GM19328 (cell line): ENCODE measurements around the gene SPATC1L.

Experiments
- ATAC-seq: cut with Tn5 transposase; IDR thresholded peaks from one replicate; pipeline ENCODE4 v1.9.1; 2021; ENCODE audit warnings: mild to moderate bottlenecking, moderate library complexity; ENCODE audit not compliant: unreplicated experiment

The SPATC1L gene

DNA sequence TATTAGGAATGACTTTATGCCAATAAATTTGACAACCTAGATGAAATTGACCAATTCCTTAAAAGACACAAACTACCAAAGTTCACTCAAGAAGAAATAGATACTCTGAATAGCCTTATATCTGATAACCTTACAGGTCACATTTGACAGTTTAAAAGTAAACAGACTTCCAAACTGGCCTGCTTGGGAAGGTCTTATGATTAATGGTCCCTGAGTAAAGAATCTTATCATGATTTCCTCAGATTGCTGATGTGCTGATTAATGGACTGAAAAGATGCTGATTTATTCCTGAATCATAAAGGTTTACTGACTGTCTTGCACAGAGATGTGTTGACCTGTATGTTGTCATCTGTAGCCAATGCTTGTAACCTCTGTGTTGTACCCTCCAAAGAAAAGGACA lies 19.2 kb downstream of the SPATC1L start:
- ATAC-seq = no peak

DNA sequence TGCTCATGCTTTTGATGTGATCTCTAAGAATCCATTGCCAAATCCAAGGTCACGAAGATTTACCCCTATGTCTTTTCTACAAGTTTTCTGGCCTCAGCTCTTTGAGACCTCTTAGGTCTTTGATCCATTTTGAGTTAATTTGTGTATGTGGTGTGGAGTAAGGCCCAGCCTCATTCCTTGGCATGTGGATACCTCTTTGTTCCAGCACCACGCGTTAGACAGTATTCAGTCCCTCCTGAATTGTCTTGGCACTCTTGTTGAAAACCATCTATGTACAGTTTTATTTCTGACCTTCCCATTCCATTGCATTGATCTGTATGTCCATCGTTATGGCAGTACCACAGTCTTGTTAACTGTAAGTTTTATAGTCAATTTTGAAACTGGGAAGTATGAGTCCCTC lies 20.9 kb downstream of the SPATC1L start:
- ATAC-seq = no peak

DNA sequence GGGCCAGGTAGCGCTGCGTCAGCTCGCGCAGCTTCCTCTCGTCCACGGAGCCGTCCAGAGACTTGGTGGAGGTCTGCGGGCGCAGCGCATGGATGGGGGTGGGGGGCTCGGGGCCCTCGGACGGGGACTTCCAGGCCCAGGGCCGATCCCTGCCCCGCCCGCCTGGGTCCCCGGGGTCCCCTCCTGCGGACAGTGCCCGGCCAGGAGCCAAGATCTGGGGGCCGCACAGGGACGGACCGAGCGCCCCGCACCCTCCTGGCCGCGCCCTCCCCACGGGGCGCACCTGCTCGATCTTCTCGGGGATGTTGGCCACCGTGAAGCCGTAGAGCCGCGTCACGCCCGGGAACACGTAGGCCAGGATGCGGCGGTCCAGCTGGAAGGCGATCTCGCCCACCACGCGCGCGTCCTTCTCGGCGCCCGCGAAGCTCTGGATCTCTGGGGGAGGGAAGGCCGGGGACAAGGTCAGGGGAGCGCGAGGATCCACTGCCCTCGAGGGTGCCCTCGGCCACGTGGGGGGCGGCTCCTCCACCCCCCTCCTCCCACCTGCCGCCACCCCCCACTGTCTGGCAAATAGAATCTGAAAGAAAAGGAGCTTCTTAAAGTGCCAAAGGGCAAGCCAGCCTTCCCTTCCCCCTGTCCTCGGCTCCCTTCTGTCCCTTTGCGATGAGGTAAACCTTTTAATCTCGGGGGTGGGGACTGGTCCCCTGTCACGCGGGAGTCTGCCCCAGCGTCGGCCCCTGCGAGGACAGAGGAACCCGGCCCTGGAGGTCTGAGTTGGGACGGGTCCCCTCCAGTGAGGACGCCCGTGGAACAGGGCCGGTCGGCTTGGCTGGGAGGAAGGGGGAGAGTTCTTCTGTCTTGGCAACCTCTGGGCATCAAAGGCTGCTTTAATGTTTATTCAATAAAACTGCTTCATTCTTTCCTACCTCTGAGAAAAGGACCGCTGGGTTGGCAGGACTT lies 22.3 kb downstream of the SPATC1L start:
- ATAC-seq = no peak

DNA sequence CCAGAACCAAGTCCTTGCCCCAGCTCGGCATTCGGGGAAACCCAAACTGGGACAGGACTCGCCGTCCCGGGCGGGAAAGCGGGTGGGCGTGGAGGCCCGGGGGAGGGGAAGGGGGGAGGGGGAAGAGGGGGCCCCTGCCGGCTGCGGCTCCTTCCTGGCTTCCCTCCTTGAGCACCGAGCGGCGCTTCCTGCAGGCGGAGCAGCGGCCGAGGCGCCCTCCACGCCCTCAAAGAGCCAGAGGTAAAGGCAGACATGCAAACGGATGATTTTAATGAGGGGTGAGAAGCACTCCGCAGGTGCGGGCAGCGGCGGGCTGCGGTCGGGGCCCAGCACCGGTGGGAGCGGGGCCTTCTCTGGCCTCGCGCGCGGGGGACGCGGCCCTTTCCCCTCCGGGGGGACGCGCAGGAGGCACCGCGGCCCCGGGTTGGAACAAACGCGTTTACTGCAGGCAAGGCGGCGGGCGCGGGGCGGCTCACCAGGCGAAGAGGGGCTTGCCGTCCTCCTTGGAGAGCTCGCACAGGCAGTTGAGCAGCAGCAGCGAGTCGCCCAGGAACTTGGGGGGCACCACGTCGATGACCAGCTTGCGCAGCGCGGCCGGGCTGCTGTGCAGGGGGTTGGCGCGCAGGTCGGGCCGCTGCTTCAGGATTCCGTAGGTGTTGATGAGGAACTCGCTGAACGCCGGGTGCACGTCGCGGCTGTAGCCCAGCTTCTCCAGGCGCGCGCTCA lies 23.2 kb downstream of the SPATC1L start:
- ATAC-seq = no peak

DNA sequence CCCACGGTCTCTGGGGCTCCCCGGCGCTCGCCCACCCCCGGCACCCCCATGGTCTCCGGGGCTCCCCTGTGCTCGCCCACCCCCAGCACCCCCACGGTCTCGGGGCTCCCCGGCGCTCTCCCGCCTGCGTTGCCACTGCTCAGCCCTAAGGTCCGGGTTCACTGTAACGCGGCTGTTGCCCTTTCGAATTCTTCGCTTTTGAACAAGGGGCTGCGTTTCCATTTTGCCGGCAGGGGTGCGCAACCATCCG lies 23.7 kb downstream of the SPATC1L start:
- no peak for ATAC-seq

DNA sequence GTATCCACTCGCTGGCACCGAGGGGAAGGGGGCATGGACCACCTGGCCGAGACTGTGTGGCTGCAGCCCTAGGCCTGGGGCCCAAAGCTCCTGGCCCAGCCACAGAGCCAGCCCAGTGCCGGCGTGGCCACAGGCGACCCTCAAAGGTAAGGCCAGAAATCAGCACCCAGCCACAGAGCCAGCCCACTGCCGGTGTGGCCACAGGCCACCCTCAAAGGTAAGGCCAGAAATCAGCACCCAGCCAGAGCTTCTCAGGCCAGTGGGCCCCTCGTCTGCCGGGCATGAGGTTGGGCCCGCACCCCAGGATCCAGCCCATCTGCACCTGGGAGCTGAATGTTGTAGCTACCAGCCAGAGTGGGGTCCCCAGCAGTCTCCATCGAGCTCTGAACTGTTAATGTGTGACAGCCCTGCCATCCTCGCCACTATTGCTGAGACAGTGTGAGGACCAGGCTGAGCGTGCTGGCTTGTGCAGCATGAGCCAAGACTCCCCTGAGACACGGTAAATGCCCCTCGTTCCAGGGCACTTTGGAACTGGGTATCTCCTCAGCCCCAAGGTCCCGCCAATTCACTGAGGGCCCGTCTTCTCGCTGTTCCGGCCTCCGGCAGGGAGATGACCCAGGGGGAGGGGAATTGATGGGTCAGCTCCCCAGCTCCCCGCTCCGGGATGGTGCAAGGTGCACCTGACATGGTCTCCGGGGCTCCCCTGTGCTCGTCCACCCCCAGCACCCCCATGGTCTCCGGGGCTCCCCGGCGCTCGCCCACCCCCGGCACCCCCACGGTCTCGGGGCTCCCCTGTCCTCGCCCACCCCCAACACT lies 24.2 kb downstream of the SPATC1L start:
- ATAC-seq = no peak

DNA sequence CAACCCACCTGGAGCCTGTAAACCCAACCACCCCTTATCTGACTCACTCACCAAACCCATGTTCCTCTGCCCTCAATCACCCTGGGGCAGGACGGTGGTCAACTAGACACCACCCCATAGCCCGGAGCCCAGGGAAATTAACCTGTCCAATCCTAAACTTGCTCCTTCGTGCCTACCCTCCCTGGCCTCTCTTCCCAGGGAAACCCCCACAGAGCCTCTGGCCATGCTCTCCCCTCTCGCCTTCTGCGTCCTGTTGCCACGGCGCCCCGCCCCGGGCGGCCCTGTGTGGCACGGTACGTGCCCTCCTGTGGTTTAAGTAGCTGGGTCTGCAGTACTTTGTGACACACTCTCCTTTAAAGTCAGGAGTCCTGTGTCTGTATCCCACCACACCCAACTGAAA lies 24.9 kb downstream of the SPATC1L start:
- ATAC-seq = no peak

DNA sequence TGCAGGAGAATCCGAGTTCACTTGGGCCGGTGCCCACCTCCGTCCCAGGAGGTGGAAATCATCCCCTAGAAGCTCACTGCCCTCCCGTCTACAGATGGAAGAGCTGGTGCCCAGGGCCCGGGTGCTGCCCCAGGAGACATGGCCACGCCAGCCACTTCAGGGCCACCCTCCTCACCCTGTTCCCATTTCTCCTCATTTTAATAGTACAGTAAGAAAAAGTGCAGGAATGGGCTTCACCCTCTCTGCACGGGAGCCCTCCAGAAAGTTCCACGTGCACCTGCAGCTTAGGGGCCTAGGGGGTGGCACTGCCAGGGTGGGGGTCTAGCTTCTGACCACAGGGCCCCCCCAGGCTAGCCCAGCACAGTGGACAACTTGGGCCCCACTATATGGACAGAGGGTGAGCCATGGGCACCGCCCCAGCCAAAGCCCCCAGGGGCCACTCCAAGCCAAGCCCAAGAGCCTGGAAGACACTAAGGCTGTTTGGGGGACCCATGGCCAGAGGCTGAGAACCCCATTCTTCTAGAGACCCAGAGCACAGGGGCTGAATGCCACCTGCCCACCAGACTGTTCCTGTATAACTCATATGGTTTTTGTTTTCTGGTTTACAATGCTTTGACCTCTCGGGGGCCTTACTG lies 25.5 kb downstream of the SPATC1L start:
- no peak for ATAC-seq

DNA sequence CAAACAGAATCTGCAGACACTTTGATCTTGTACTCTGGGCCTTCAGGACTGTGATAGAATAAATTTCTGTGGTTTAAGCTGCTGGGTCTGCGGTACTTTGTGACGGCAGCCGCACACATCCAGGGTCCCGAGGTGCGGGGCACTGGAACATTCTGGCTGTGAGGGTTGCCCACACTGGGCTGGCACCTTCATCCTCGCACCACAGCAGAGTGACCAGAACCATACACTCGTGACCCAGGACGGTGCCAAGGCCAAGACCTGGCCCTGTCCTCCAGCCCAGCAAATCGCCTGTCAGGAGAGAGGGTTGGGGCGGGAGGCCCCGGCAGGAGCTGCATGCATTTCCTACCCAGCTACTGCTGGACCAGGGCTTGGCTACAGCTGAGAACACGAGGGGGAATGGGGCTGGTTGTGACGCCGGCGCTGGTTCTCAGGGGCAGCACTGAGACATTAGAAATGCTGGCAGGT lies 26.2 kb downstream of the SPATC1L start:
- ATAC-seq = no peak

DNA sequence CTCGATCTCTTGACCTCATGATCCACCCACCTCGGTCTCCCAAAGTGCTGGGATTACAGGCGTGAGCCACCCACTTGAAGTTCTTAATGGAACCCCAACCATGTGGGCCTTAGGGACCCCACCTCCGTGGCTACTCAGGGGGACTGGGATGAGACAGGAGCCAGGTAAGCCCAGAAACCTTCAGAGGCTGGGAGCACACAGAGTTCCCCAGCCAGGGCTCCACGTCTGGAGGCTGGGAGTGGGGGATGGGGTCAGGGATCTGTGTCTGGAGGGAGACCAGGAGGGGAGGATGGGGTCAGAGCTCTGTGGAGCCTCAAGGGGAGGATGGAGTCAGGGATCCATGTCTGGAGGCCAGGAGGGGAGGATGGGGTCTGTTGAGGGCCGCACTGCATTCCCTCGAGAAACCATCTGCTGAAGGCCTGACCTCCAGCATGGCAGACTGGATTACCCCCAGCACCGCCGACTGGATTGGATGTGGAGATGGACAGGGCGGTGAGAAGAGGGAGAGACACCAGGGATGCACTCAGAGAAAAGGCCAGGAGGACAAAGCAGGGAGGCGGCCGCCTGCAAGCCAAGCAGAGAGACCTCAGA lies 26.8 kb downstream of the SPATC1L start:
- no peak for ATAC-seq

DNA sequence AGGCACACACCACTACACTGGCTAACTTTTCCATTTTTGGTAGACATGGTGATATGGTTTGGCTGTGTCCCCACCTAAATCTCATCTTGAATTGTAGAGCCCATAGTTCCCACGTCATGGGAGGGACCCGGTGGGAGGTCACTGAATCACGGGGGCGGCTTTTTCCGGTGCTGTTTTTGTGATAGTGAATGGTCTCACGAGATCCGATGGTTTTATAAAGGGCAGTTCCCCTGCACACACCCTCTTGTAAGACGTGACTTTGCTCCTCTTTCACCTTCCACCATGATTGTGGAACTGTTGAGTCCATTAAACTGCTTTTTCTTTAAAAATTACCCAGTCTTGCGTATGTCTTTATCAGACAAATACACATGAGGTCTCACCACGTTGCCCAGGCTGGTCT lies 27.6 kb downstream of the SPATC1L start:
- ATAC-seq = no peak

DNA sequence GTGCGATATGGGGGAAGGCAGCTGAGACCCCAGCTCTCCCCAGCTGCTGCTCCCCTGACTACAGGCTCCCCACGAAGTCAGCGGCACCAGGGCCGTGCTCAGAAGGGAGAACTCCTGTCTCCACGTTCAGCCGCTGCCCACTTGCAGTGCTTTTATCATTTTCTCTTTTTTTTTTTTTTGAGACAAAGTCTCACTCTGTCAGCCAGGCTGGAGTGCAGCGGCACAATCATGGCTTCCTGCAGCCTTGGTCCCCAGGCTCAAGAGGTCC lies 27.9 kb downstream of the SPATC1L start:
- no peak for ATAC-seq

DNA sequence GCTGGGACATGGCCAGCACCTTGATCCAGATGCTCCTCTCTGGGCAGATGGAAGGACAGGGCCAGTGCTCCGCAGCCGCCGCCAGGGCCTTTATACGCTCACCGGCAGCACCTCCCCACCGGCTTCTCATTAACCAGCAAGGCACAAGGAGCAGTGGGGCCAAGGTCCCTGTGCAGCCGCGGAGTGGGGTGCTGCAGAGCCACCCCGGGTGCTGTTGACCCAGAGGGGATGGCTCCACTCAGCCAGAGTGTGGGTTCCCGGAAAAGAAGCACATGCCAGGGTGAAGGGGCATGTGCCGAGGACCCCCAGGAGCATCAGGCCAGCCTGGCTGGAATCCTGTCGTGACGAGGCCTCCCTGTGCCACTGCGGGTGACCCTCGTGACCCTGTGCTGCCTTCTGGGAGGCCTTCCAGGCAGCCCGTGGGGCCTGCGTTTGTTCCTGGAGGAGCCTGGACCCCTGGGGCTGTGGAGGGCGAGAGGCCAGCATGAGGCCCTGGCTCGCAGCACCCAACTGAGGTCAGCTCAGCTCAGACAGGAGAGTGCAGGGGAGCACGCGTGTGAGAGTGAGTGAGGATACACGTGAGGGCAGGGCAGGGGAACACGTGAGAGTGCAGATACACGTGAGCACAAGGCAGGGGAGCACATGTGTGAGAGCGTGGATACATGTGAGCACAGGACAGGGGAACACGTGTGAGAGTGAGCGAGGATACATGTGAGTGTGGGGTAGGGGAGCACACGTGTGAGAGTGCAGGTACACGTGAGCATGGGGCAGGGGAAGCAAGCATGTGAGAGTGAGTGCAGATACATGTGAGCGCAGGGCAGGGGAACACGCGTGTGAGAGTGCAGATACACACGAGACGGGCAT lies 28.5 kb downstream of the SPATC1L start, which contains the start of gene FTCD:
Gene FTCD, minus strand, starts transcription at position 66 of the 864 bp plus-strand sequence. Its CDS starts 56 bp downstream, at position 10.
- ATAC-seq = no peak

DNA sequence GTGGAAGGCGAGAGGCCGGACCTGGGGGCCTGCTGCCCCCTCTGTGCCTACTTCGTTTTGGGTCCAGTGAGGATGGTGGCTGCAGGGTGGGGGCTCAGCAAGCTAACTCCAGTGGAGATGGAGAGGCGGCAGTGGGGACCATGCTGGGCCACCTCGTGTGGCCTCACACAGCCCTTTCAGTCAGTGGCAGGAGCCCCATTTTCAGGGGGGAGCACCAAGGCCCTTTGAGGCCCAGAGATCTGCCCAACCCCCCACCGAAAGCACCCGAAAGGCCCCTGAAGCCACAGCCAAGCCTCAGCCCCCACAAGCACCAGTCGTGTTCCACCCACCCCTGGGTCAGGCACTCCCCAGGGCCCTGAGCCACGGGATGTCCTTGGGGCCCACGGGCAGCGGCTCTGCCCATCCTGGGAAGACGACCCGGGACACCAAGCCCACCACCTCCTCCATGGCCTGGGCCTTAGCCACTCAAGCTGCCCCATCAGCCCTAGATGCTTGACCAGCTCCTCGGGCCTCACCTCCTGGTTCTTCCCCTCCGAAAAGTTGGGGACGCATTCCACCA lies 29.2 kb downstream of the SPATC1L start:
- no peak for ATAC-seq

DNA sequence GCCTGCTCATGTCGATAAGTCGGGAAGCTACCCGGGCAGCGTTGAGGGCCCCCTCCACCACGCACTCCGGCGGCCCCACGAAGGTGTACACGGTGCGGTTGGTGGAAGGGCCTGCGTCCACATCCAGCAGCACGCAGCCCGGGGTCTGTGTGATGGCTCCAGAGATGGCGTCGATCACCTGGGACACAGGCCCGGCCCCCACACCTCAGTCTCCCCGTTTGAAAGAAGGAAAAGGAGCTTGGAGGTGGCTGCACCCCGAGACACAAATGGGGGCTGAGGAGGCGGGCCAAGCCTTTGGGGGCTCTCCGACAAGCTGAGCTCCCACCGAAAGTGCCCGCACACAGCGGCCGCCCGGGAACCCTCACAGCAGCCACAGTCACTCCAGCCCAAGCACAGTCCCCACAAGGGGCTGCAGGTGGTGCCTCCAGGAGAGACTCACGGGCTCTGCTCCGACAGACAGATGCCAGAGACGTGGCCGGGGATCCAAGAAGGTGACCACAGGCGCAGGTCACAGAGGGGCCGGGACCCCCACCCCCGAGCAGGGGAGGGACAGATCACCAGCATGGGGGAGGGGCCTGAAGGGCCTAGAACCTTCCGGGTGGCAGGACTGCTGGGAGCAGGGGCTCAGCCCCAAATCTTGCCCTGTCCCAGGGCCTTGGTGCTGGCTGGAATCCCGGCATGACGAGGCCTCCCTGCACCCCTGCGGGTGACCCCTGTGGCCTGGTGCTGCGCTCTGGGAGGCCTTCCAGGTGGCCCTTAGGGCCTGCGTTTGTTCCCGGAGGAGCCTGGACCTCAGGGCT lies 29.9 kb downstream of the SPATC1L start:
- ATAC-seq = no peak

DNA sequence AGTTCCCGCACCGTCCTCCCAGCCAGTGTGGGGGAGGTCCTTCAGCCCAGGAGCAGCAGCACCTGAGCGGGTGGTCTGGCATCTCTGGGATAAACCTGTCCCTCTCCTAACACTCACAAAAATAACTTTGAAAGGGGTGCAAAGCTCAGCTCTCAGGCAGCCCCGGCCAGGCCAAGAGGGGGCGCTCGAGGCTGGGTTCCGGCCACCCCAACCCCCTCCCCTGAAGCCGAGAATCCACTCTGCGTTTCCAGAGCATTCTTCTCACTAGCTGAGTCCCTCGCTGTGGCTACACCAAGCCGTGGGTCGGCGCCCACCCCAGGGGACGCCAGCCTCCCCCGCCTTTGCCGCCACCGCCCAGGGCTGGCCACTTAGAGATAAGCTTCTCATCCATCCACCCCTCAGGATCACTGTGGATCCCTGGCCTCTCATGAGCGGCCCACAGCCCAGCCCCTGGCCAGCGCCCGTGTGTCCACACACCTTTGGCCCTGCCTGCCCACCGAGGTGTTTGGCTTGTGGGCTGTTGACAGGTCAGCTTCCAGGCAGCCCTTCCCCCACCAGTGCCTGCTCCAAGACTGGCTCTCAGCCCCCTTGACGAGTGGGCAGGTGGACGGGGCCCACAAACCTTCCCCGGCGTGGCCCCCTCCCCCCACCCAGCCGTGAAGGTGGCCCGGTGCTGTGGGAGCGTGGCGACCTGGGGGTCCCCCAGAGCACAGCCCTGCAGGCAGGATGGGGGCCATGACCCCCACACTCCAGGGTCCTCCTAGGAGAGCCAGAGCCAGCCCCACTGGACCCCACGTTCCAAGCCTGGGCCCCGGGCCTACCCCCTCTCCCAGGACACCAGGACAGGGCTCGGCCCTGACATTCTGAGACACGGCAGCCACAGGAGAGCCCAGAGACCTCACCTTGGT lies 30.8 kb downstream of the SPATC1L start:
- ATAC-seq = no peak

DNA sequence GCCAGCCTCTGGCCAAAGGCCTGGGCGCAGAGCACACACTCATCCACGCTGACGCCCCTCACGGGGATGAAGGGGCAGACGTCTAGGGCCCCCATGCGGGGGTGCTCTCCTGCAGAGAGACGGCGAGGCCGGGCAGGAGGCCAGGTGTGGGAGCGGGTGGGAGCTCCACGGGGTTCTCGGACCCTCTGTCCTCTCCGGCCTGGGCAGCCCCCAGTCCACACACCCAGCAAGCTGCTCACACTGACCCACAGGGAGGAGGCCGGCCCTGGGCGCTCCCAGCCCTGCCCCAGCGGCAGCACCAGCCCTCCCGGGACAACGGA lies 31.4 kb downstream of the SPATC1L start:
- ATAC-seq = no peak
